Immature natural killer cell (primary cell): ENCODE data around the gene FANCF. TPM values are rescaled to one million over a fixed set of nuclear protein-coding genes. Genes with fewer than 3 reads are reported as not detected.

Experiments used
- DNase-seq, 3 donors: peaks; one replicate each; pipeline ENCODE4 v3.0.0; 2022; ENCODE audit warnings: mixed read lengths in 1 of 3
- H3K27ac Mint-ChIP-seq, 6 donors: one replicate each; pipeline ENCODE4 v1.8.0; 2020; ENCODE audit warnings: mixed read lengths in 6 of 6, mild to moderate bottlenecking in 5 of 6, inconsistent platforms in 4 of 6, moderate library complexity in 3 of 6
- H3K27me3 Mint-ChIP-seq, 3 donors: one replicate each; pipeline ENCODE4 v1.8.0; 2020 to 2021; ENCODE audit warnings: low read depth in 3 of 3, mild to moderate bottlenecking in 3 of 3, mixed read lengths in 3 of 3, moderate library complexity in 3 of 3, inconsistent platforms in 1 of 3
- H3K36me3 Mint-ChIP-seq, 3 donors: one replicate each; pipeline ENCODE4 v1.8.0; 2020; ENCODE audit warnings: mixed read lengths in 3 of 3, inconsistent platforms in 2 of 3, mild to moderate bottlenecking in 2 of 3
- H3K4me1 Mint-ChIP-seq, 2 donors: one replicate each; pipeline ENCODE4 v1.8.0; 2020; ENCODE audit warnings: inconsistent platforms in 2 of 2, mild to moderate bottlenecking in 2 of 2, mixed read lengths in 2 of 2, moderate library complexity in 1 of 2
- H3K4me3 Mint-ChIP-seq, 5 donors: one replicate each; pipeline ENCODE4 v1.8.0; 2020; ENCODE audit warnings: mild to moderate bottlenecking in 5 of 5, mixed read lengths in 5 of 5, inconsistent platforms in 3 of 5, moderate library complexity in 3 of 5
- H3K9me3 Mint-ChIP-seq, 6 donors: one replicate each; pipeline ENCODE4 v1.8.0; 2020; ENCODE audit warnings: mild to moderate bottlenecking in 6 of 6, mixed read lengths in 6 of 6, inconsistent platforms in 4 of 6, moderate library complexity in 3 of 6
- polyA plus RNA-seq, 3 donors: library from polyadenylated mRNA; unstranded; fragments of 300-500 nt; fragmentation: Illumina TruSeq; gene quantifications; one replicate each; pipeline ENCODE4 v1.2.3, GENCODE V29; 2021

The FANCF gene
- polyA plus RNA-seq: 10 to 100 TPM in 1 of 3 donors, 1 to 10 TPM in 2; 3.6 to 17.1 (median 9.6) TPM

GRCh38 chr11:22625448-22626287, at the start of gene FANCF:
Gene FANCF, minus strand, starts transcription at chr11:22625823. Its CDS starts 13 bp downstream, at chr11:22625810.
- H3K27ac Mint-ChIP-seq: peak within 1 kb of the TSS; percentile 96 to 99 (median 99)
- peak within 1 kb of the TSS; percentile 98 to 100 (median 99) for H3K4me3 Mint-ChIP-seq
- peaks cover 4 to 6% (median 4%) of the 10 kb centered on the region in 3 donors for H3K36me3 Mint-ChIP-seq
- peaks cover 0 to 11% (median 0%) of the 10 kb centered on the region in 3 donors for H3K27me3 Mint-ChIP-seq
- DNase-seq: peak; percentile 96 to 97 (median 97)
- peaks cover 34 to 56% of the 10 kb centered on the region in 2 donors for H3K4me1 Mint-ChIP-seq
- no peaks in the 10 kb centered on the region for H3K9me3 Mint-ChIP-seq

GRCh38 chr11:22674470-22675439, 49.1 kb upstream of the FANCF start:
- no peak for DNase-seq
- Mint-ChIP-seq H3K36me3 (no peaks in the 10 kb centered on the region), H3K4me1 (no peaks in the 10 kb centered on the region), H3K27me3 (peaks cover 4 to 6% (median 4%) of the 10 kb centered on the region in 3 donors), H3K4me3 (no peak overlapping the region), H3K27ac (no peak overlapping the region), H3K9me3 (peaks cover 0 to 4% (median 0%) of the 10 kb centered on the region in 6 donors)

GRCh38 chr11:22671751-22672150, 46.1 kb upstream of the FANCF start:
- no peak overlapping the region for H3K4me3 Mint-ChIP-seq
- DNase-seq: no peak
- H3K27ac Mint-ChIP-seq: no peak overlapping the region
- peaks cover 0 to 5% (median 0%) of the 10 kb centered on the region in 3 donors for H3K36me3 Mint-ChIP-seq
- no peaks in the 10 kb centered on the region for H3K4me1 Mint-ChIP-seq
- peaks cover 0 to 4% (median 0%) of the 10 kb centered on the region in 6 donors for H3K9me3 Mint-ChIP-seq
- peaks cover 5 to 8% (median 6%) of the 10 kb centered on the region in 3 donors for H3K27me3 Mint-ChIP-seq

GRCh38 chr11:22670830-22671229, 45.2 kb upstream of the FANCF start:
- Mint-ChIP-seq H3K27me3 (peaks cover 6 to 12% (median 8%) of the 10 kb centered on the region in 3 donors), H3K27ac (no peak overlapping the region), H3K4me1 (peaks cover 7 to 9% of the 10 kb centered on the region in 2 donors), H3K36me3 (peaks cover 0 to 5% (median 0%) of the 10 kb centered on the region in 3 donors), H3K9me3 (peaks cover 0 to 4% (median 0%) of the 10 kb centered on the region in 6 donors), H3K4me3 (no peak overlapping the region)
- DNase-seq: no peak

GRCh38 chr11:22669368-22669767, 43.7 kb upstream of the FANCF start:
- Mint-ChIP-seq H3K4me1 (peaks cover 7 to 10% of the 10 kb centered on the region in 2 donors), H3K9me3 (peaks cover 0 to 4% (median 0%) of the 10 kb centered on the region in 6 donors), H3K27me3 (peaks cover 6 to 19% (median 8%) of the 10 kb centered on the region in 3 donors), H3K36me3 (peaks cover 0 to 5% (median 0%) of the 10 kb centered on the region in 3 donors), H3K4me3 (no peak overlapping the region), H3K27ac (no peak overlapping the region)
- DNase-seq: no peak

GRCh38 chr11:22668005-22668796, 42.6 kb upstream of the FANCF start:
- no peak for DNase-seq
- Mint-ChIP-seq H3K4me1 (peaks cover 7 to 10% of the 10 kb centered on the region in 2 donors), H3K27ac (no peak overlapping the region), H3K4me3 (no peak overlapping the region), H3K9me3 (peaks cover 0 to 4% (median 0%) of the 10 kb centered on the region in 6 donors), H3K27me3 (peaks cover 6 to 23% (median 9%) of the 10 kb centered on the region in 3 donors), H3K36me3 (peaks cover 0 to 5% (median 0%) of the 10 kb centered on the region in 3 donors)

GRCh38 chr11:22666688-22667439, 41.2 kb upstream of the FANCF start:
- DNase-seq: no peak

GRCh38 chr11:22666325-22666687, 40.7 kb upstream of the FANCF start, which contains the start of gene GAS2:
Gene GAS2, plus strand, starts transcription at chr11:22666611. Its CDS starts 8,259 bp downstream, at chr11:22674870.
- peaks cover 0 to 5% (median 0%) of the 10 kb centered on the region in 3 donors for H3K36me3 Mint-ChIP-seq
- peaks cover 7 to 10% of the 10 kb centered on the region in 2 donors for H3K4me1 Mint-ChIP-seq
- DNase-seq: no peak
- peaks cover 3 to 27% (median 9%) of the 10 kb centered on the region in 3 donors for H3K27me3 Mint-ChIP-seq
- H3K9me3 Mint-ChIP-seq: no peaks in the 10 kb centered on the region
- H3K4me3 Mint-ChIP-seq: peak within 1 kb of the TSS in 4 of 5 donors; percentile 44 to 66 (median 53)
- no peak within 1 kb of the TSS for H3K27ac Mint-ChIP-seq

More at GRCh38 chr11:22666688-22667439, 41.2 kb upstream of the FANCF start:
- peaks cover 7 to 10% of the 10 kb centered on the region in 2 donors for H3K4me1 Mint-ChIP-seq
- H3K9me3 Mint-ChIP-seq: peaks cover 0 to 4% (median 0%) of the 10 kb centered on the region in 6 donors
- H3K4me3 Mint-ChIP-seq: peak overlapping the region in 4 of 5 donors; percentile 44 to 66 (median 53)
- H3K27me3 Mint-ChIP-seq: peaks cover 3 to 27% (median 9%) of the 10 kb centered on the region in 3 donors
- peaks cover 0 to 5% (median 0%) of the 10 kb centered on the region in 3 donors for H3K36me3 Mint-ChIP-seq
- no peak overlapping the region for H3K27ac Mint-ChIP-seq

GRCh38 chr11:22659783-22660182, 34.2 kb upstream of the FANCF start:
- H3K4me3 Mint-ChIP-seq: no peak overlapping the region
- DNase-seq: no peak

GRCh38 chr11:22657101-22657694, 31.6 kb upstream of the FANCF start:
- Mint-ChIP-seq H3K36me3 (peaks cover 6 to 8% (median 7%) of the 10 kb centered on the region in 3 donors), H3K27me3 (peaks cover 0 to 7% (median 2%) of the 10 kb centered on the region in 3 donors), H3K4me1 (peaks cover 27 to 34% of the 10 kb centered on the region in 2 donors), H3K27ac (peak overlapping the region; percentile 11 to 92 (median 84)), H3K9me3 (peaks cover 0 to 4% (median 0%) of the 10 kb centered on the region in 6 donors), H3K4me3 (peak overlapping the region; percentile 7 to 69 (median 59))
- DNase-seq: peak; percentile 34 to 43 (median 37)

More at GRCh38 chr11:22659783-22660182, 34.2 kb upstream of the FANCF start:
- H3K27me3 Mint-ChIP-seq: peaks cover 0 to 9% (median 7%) of the 10 kb centered on the region in 3 donors
- no peak overlapping the region for H3K27ac Mint-ChIP-seq
- H3K9me3 Mint-ChIP-seq: peaks cover 0 to 4% (median 0%) of the 10 kb centered on the region in 6 donors
- H3K4me1 Mint-ChIP-seq: peaks cover 27 to 34% of the 10 kb centered on the region in 2 donors
- peaks cover 0 to 4% (median 0%) of the 10 kb centered on the region in 3 donors for H3K36me3 Mint-ChIP-seq

GRCh38 chr11:22656130-22656529, 30.5 kb upstream of the FANCF start:
- H3K9me3 Mint-ChIP-seq: peaks cover 0 to 4% (median under 1%) of the 10 kb centered on the region in 6 donors
- peaks cover 0 to 10% (median 7%) of the 10 kb centered on the region in 3 donors for H3K27me3 Mint-ChIP-seq
- peaks cover 6 to 13% (median 7%) of the 10 kb centered on the region in 3 donors for H3K36me3 Mint-ChIP-seq
- peaks cover 27 to 34% of the 10 kb centered on the region in 2 donors for H3K4me1 Mint-ChIP-seq
- H3K4me3 Mint-ChIP-seq: peak overlapping the region in 1 of 5 donors; percentile 25
- H3K27ac Mint-ChIP-seq: peak overlapping the region; percentile 1 to 92 (median 44)
- no peak for DNase-seq
